HG02798 (cell line): ENCODE results near the gene EFNA5.
A peak's percentile ranks its signal among the peaks of the same experiment; 100 is the strongest.

Source experiments
- ATAC-seq: cut with Tn5 transposase; IDR thresholded peaks from one replicate; pipeline ENCODE4 v1.9.1; 2021; ENCODE audit warnings: mild to moderate bottlenecking; ENCODE audit not compliant: unreplicated experiment, poor library complexity

Gene EFNA5

GRCh38 chr5:107576736-107577393 is 93.9 kb downstream of the EFNA5 start:
- ATAC-seq: no peak

GRCh38 chr5:107576155-107576554 is 94.6 kb downstream of the EFNA5 start:
- ATAC-seq: no peak

GRCh38 chr5:107574287-107574686 is 96.5 kb downstream of the EFNA5 start:
- no peak for ATAC-seq

- ATAC-seq: no peak
These were observed 97.9 kb downstream of the EFNA5 start for GRCh38 chr5:107572715-107573368.

- ATAC-seq: peak; percentile 65
These were observed 98.9 kb downstream of the EFNA5 start for GRCh38 chr5:107571621-107572536.

- peak; percentile 84 for ATAC-seq
These were observed 99.8 kb downstream of the EFNA5 start for GRCh38 chr5:107570805-107571531.

- no peak for ATAC-seq
These were observed 100.6 kb downstream of the EFNA5 start for GRCh38 chr5:107570181-107570580.

- ATAC-seq: no peak
These were observed 102.7 kb downstream of the EFNA5 start for GRCh38 chr5:107567901-107568671.

GRCh38 chr5:107566986-107567385 is 103.8 kb downstream of the EFNA5 start:
- ATAC-seq: no peak

- no peak for ATAC-seq
These were observed 104.7 kb downstream of the EFNA5 start for GRCh38 chr5:107565791-107566767.

GRCh38 chr5:107564931-107565372 is 105.8 kb downstream of the EFNA5 start:
- no peak for ATAC-seq

GRCh38 chr5:107563959-107564544 is 106.7 kb downstream of the EFNA5 start:
- ATAC-seq: no peak

GRCh38 chr5:107560377-107560776 is 110.4 kb downstream of the EFNA5 start:
- no peak for ATAC-seq

GRCh38 chr5:107558823-107559375 is 111.8 kb downstream of the EFNA5 start:
- ATAC-seq: no peak

GRCh38 chr5:107557051-107557658 is 113.6 kb downstream of the EFNA5 start:
- no peak for ATAC-seq

GRCh38 chr5:107556575-107556974 is 114.2 kb downstream of the EFNA5 start:
- no peak for ATAC-seq

- ATAC-seq: no peak
These were observed 115.2 kb downstream of the EFNA5 start for GRCh38 chr5:107555425-107556090.
